ENCODE data around the gene CAMK4.

DNA sequence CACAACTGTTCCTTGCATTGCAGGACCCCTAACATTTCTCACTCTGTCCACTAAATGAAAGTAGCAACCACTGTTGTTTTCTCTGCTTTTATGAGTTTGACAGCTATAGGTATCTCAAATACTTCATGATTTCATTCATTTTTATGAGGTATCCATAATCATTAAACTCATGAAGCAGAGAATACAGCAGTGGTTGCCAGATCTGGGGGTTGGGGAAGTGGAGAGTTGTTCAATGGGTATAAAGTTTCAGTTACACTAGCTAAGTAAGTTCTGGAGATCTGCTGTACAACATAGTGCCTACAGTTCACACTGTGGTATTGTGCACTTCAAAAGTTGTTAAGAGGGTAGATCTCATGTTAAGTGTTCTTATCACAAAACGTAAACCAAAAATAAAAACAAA is 23.4 kb upstream of the CAMK4 start:
- TF ChIP-seq, protein P1, sequence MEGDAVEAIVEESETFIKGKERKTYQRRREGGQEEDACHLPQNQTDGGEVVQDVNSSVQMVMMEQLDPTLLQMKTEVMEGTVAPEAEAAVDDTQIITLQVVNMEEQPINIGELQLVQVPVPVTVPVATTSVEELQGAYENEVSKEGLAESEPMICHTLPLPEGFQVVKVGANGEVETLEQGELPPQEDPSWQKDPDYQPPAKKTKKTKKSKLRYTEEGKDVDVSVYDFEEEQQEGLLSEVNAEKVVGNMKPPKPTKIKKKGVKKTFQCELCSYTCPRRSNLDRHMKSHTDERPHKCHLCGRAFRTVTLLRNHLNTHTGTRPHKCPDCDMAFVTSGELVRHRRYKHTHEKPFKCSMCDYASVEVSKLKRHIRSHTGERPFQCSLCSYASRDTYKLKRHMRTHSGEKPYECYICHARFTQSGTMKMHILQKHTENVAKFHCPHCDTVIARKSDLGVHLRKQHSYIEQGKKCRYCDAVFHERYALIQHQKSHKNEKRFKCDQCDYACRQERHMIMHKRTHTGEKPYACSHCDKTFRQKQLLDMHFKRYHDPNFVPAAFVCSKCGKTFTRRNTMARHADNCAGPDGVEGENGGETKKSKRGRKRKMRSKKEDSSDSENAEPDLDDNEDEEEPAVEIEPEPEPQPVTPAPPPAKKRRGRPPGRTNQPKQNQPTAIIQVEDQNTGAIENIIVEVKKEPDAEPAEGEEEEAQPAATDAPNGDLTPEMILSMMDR (optimal IDR thresholded peaks at IDR 0.05 in 1 of 3, IDR thresholded peaks at IDR 0.05 in 1 of 3, conservative IDR thresholded peaks at IDR 0.05 in 1 of 3; ENCODE audit: extremely low read depth in 1 of 3, insufficient read depth in 2 of 3, low read length in 3 of 3) = no peak
- TF ChIP-seq EZH2 (IDR thresholded peaks at IDR 0.05; ENCODE audit: low read length) = no peak

Measured in keratinocyte (primary cell).